ENCODE measurements around the gene ATP10A. TPM values are rescaled to one million over a fixed set of nuclear protein-coding genes. Genes with fewer than 3 reads are reported as not detected.

Gene ATP10A
- total RNA-seq, 1 experiment from 2014 or later: 3.9 TPM

- no peak for DNase-seq
- H3K79me2 ChIP-seq (ENCODE audit: insufficient read depth, low read length): no peaks in the 10 kb centered on the region
- H3K18ac ChIP-seq (ENCODE audit: insufficient read length, low read depth, low read length): no peak overlapping the region
- no peak overlapping the region for H2BK5ac ChIP-seq (ENCODE audit: insufficient read length, low read length)
- H3K4ac ChIP-seq (ENCODE audit: low read depth, low read length): no peak overlapping the region
- H3K56ac ChIP-seq (ENCODE audit: insufficient read length, low read depth, low read length): no peak overlapping the region
- H3K27ac ChIP-seq (ENCODE audit: insufficient read length, low read depth, low read length): no peak overlapping the region
- H2BK15ac ChIP-seq (ENCODE audit: low read depth, low read length): no peak overlapping the region
- H2BK20ac ChIP-seq (ENCODE audit: low read depth, low read length, poor library complexity, severe bottlenecking): no peak overlapping the region
- no peak overlapping the region for H3K4me3 Mint-ChIP-seq
- H3K27ac Mint-ChIP-seq: peak overlapping the region in 1 of 3 experiments; percentile 13; a peak in 2 of 7 replicates
- H3K9ac ChIP-seq (ENCODE audit: extremely low read depth, insufficient read length, low read length): no peak overlapping the region
- no peaks in the 10 kb centered on the region for H3K27me3 ChIP-seq (ENCODE audit: insufficient read depth, low read length)
- no peak overlapping the region for H4K8ac ChIP-seq (replicated peaks; ENCODE audit: insufficient read length, low read depth, low read length)
- no peak overlapping the region for H3T11ph ChIP-seq (ENCODE audit: low read length)
- H3K9me3 ChIP-seq (ENCODE audit: control insufficient read depth, low read depth, low read length): no peaks in the 10 kb centered on the region
- peaks cover 2% of the 10 kb centered on the region; the same call in 1 of the 2 replicates for H3K27me3 Mint-ChIP-seq (ENCODE audit: low read depth)
- no peaks in the 10 kb centered on the region for H3K4me1 ChIP-seq (ENCODE audit: insufficient read depth, low read length)
- H2AFZ ChIP-seq (ENCODE audit: low read length): no peak overlapping the region
- no peak overlapping the region for H4K91ac ChIP-seq (ENCODE audit: insufficient read length, low read depth, low read length)
- no CpG with 5 or more reads among the region's 20 CpGs for WGBS (ENCODE audit: extremely low coverage, insufficient read length, low lambda C conversion rate)
- H2AK5ac ChIP-seq (ENCODE audit: insufficient read length, low read length): no peak overlapping the region
- H2BK120ac ChIP-seq (ENCODE audit: low read depth, low read length, poor library complexity, severe bottlenecking): no peak overlapping the region
- no peaks in the 10 kb centered on the region for H4K20me1 ChIP-seq (ENCODE audit: control insufficient read depth, insufficient read depth, insufficient read length)
- H3K23me2 ChIP-seq (ENCODE audit: insufficient read length, low read depth, low read length, poor library complexity, severe bottlenecking): no peaks in the 10 kb centered on the region
- no peak overlapping the region for H4K5ac ChIP-seq (ENCODE audit: insufficient read length, low read depth, low read length)
- no peak overlapping the region for H3K4me2 ChIP-seq (ENCODE audit: insufficient read depth, insufficient read length, low read length)
- H3K36me3 Mint-ChIP-seq (ENCODE audit: insufficient read depth in 1 of 3, low read depth in 3 of 3): no peaks in the 10 kb centered on the region
- no peaks in the 10 kb centered on the region for H3K9me3 Mint-ChIP-seq
- peaks cover 0 to 6% of the 10 kb centered on the region in 2 experiments; a peak in 1 of 4 replicates for H3K4me1 Mint-ChIP-seq
- no peak overlapping the region for H3K14ac ChIP-seq (ENCODE audit: insufficient read depth, low read length)
- no peak overlapping the region for H2BK12ac ChIP-seq (ENCODE audit: insufficient read length, low read depth, low read length)
- H3K23ac ChIP-seq (ENCODE audit: insufficient read length, low read depth, low read length): no peak overlapping the region
- no peak for TF ChIP-seq CTCF (conservative IDR thresholded peaks at IDR 0.05)
- no peaks in the 10 kb centered on the region for H3K79me1 ChIP-seq (ENCODE audit: insufficient read depth, low read depth, low read length, poor library complexity, severe bottlenecking)
Measured at GRCh38 chr15:25706176-25706955, 156.8 kb downstream of the ATP10A start.
